Tibial nerve (tissue), 4 donors: Measurements from ENCODE around the gene PTPRE. TPM values are rescaled to one million over a fixed set of nuclear protein-coding genes. Genes with fewer than 3 reads are reported as not detected.

ENCODE experiments used
- DNase-seq, 2 donors: peaks; one replicate each; pipeline ENCODE4 v3.0.0-alpha.2; 2019; ENCODE audit warnings: low spot score in 2 of 2
- H3K27ac ChIP-seq, 4 donors: fragments of 200-600 bp; sonication (generic) in 3 of 4; one replicate each; pipeline ENCODE4 v1.5.1; 2017 to 2019; ENCODE audit warnings: mild to moderate bottlenecking in 1 of 4
- H3K27me3 ChIP-seq, 2 donors: fragments of 200-600 bp; sonication (generic) in 1 of 2; one replicate each; pipeline versions ENCODE4 v1.5.1 to v1.6.0; 2017 to 2019
- H3K36me3 ChIP-seq, 3 donors: fragments of 200-600 bp; sonication (generic); one replicate each; pipeline ENCODE4 v1.5.1; 2018 to 2019
- H3K4me1 ChIP-seq, 4 donors: fragments of 200-600 bp; sonication (generic) in 3 of 4; one replicate each; pipeline ENCODE4 v1.5.1; 2017 to 2019
- H3K4me3 ChIP-seq, 4 donors: fragments of 200-600 bp; sonication (generic) in 3 of 4; one replicate each; pipeline ENCODE4 v1.5.1; 2017 to 2019; ENCODE audit warnings: mild to moderate bottlenecking in 1 of 4, moderate library complexity in 1 of 4
- H3K9me3 ChIP-seq, 4 donors: fragments of 200-600 bp; sonication (generic) in 3 of 4; one replicate each; pipeline ENCODE4 v1.5.1; 2017 to 2019
- CTCF ChIP-seq, 5 experiments: fragments of 200-600 bp in 3 of 5; fragments of 450-650 bp in 2 of 5; sonication (generic) in 3 of 5; IDR thresholded peaks; one replicate each; pipeline ENCODE4 v1.5.1; 2016 to 2019; ENCODE audit warnings: antibody characterized with exemption in 5 of 5, mild to moderate bottlenecking in 3 of 5, moderate library complexity in 2 of 5
- EP300 ChIP-seq, 2 donors: sonication (generic); formaldehyde crosslinking; IDR thresholded peaks; one replicate each; pipeline ENCODE4 v1.6.1; 2017; ENCODE audit warnings: antibody characterized with exemption in 2 of 2, mild to moderate bottlenecking in 1 of 2
- POLR2A ChIP-seq, 2 donors: fragments of 450-650 bp; IDR thresholded peaks; one replicate each; pipeline ENCODE4 v1.6.1; 2017; ENCODE audit warnings: antibody characterized with exemption in 2 of 2, mild to moderate bottlenecking in 2 of 2, moderate library complexity in 2 of 2
- WGBS, 2 donors: methylation state at CpG; one replicate each; pipeline ENCODE4 v1.1.5; 2018; 5-methylcytosine and 5-hydroxymethylcytosine counted together
- total RNA-seq, 4 donors: library from RNA; depleted of rRNA; stranded (reverse); fragments of >200 nt; gene quantifications; one replicate each; pipeline ENCODE4 v1.1.0, GENCODE V29; 2016

PTPRE gene
- total RNA-seq, 4 donors from 2014 or later, result 19.0 to 38.1 (median 25.8) TPM

GRCh38 chr10:128109707-128110106, 202.8 kb downstream of the PTPRE start:
- no peaks in the 10 kb centered on the region for H3K4me1 ChIP-seq
- H3K9me3 ChIP-seq, result no peaks in the 10 kb centered on the region
- no peak overlapping the region for H3K4me3 ChIP-seq
- no peaks in the 10 kb centered on the region for H3K27me3 ChIP-seq
- DNase-seq, result no peak
- H3K36me3 ChIP-seq, result no peaks in the 10 kb centered on the region
- no peak overlapping the region for H3K27ac ChIP-seq
- TF ChIP-seq POLR2A (IDR thresholded peaks at IDR 0.05), result no peak
- no peak for TF ChIP-seq CTCF (IDR thresholded peaks at IDR 0.05)
- TF ChIP-seq EP300 (IDR thresholded peaks at IDR 0.05), result no peak
- 97 to 99% methylated on average over 4 of the region's 4 CpGs for WGBS, 2 donors

GRCh38 chr10:128110339-128110738, 203.4 kb downstream of the PTPRE start:
- 92 to 100% methylated on average over 3 of the region's 3 CpGs for WGBS, 2 donors
- Histone ChIP-seq H3K27ac (no peak overlapping the region), H3K27me3 (no peaks in the 10 kb centered on the region), H3K4me1 (no peaks in the 10 kb centered on the region), H3K4me3 (no peak overlapping the region), H3K9me3 (no peaks in the 10 kb centered on the region), H3K36me3 (no peaks in the 10 kb centered on the region)
- TF ChIP-seq CTCF (IDR thresholded peaks at IDR 0.05) (no peak), EP300 (IDR thresholded peaks at IDR 0.05) (no peak), POLR2A (IDR thresholded peaks at IDR 0.05) (no peak)
- no peak for DNase-seq

GRCh38 chr10:128111696-128112095, 204.8 kb downstream of the PTPRE start:
- TF ChIP-seq EP300 (IDR thresholded peaks at IDR 0.05) (no peak), POLR2A (IDR thresholded peaks at IDR 0.05) (no peak), CTCF (IDR thresholded peaks at IDR 0.05) (no peak)
- WGBS, 2 donors, result 91 to 93% methylated on average over 6 of the region's 6 CpGs
- H3K4me1 ChIP-seq, result no peaks in the 10 kb centered on the region
- no peak overlapping the region for H3K27ac ChIP-seq
- H3K36me3 ChIP-seq, result no peaks in the 10 kb centered on the region
- no peak for DNase-seq
- no peaks in the 10 kb centered on the region for H3K27me3 ChIP-seq
- no peaks in the 10 kb centered on the region for H3K9me3 ChIP-seq
- H3K4me3 ChIP-seq, result no peak overlapping the region

GRCh38 chr10:128113026-128113425, 206.1 kb downstream of the PTPRE start:
- H3K9me3 ChIP-seq, result no peaks in the 10 kb centered on the region
- no peaks in the 10 kb centered on the region for H3K36me3 ChIP-seq
- TF ChIP-seq POLR2A (IDR thresholded peaks at IDR 0.05) (no peak), EP300 (IDR thresholded peaks at IDR 0.05) (no peak), CTCF (IDR thresholded peaks at IDR 0.05) (no peak)
- H3K27me3 ChIP-seq, result no peaks in the 10 kb centered on the region
- DNase-seq, result no peak
- H3K27ac ChIP-seq, result no peak overlapping the region
- 91 to 94% methylated on average over 13 of the region's 13 CpGs for WGBS, 2 donors
- no peaks in the 10 kb centered on the region for H3K4me1 ChIP-seq
- no peak overlapping the region for H3K4me3 ChIP-seq

GRCh38 chr10:128114901-128115300, 208.0 kb downstream of the PTPRE start:
- DNase-seq, result no peak
- no peaks in the 10 kb centered on the region for H3K9me3 ChIP-seq
- no peaks in the 10 kb centered on the region for H3K36me3 ChIP-seq
- no peaks in the 10 kb centered on the region for H3K4me1 ChIP-seq
- WGBS, 2 donors, result 79 to 84% methylated on average over 2 of the region's 2 CpGs
- no peak overlapping the region for H3K4me3 ChIP-seq
- H3K27ac ChIP-seq, result no peak overlapping the region
- TF ChIP-seq CTCF (IDR thresholded peaks at IDR 0.05) (no peak), EP300 (IDR thresholded peaks at IDR 0.05) (no peak), POLR2A (IDR thresholded peaks at IDR 0.05) (no peak)
- H3K27me3 ChIP-seq, result no peaks in the 10 kb centered on the region
